SU-DHL-6 (cell line): ENCODE measurements around the gene PRKN.

Source experiments
- H2AFZ ChIP-seq: fragments of 200-600 bp; sonication (generic); 2 replicates; pipeline ENCODE4 v1.6.1; 2014; ENCODE audit warnings: low read depth, mild to moderate bottlenecking, moderate library complexity, mixed read lengths, antibody characterized with exemption, low read length; ENCODE audit not compliant: severe bottlenecking
- H3F3A ChIP-seq: fragments of 200-600 bp; shearing (Covaris generic); 2 replicates; pipeline ENCODE4 v1.6.0; 2016; ENCODE audit warnings: antibody characterized with exemption, mild to moderate bottlenecking; ENCODE audit not compliant: insufficient read depth
- H3K27ac ChIP-seq: fragments of 200-600 bp; sonication (generic); 2 replicates; pipeline ENCODE4 v1.5.1; 2016; ENCODE audit warnings: low read depth, mild to moderate bottlenecking, low read length, moderate library complexity, mixed read lengths
- H3K27me3 ChIP-seq: fragments of 200-600 bp; sonication (generic), shearing (Covaris generic); 2 replicates; pipeline ENCODE4 v1.6.0; 2014; ENCODE audit warnings: mild to moderate bottlenecking, low read length
- H3K36me3 ChIP-seq: fragments of 200-600 bp; sonication (generic); 2 replicates; pipeline ENCODE4 v1.6.1; 2014; ENCODE audit warnings: mild to moderate bottlenecking, low read length, mixed read lengths
- H3K4me2 ChIP-seq: fragments of 300-600, 200-600 bp; shearing (Covaris generic), sonication (generic); 2 replicates; pipeline ENCODE4 v1.6.0; 2014; ENCODE audit warnings: low read length, low read depth, mild to moderate bottlenecking; ENCODE audit not compliant: poor library complexity, severe bottlenecking
- H3K4me3 ChIP-seq: fragments of 200-600 bp; sonication (generic); 2 replicates; pipeline ENCODE4 v1.5.1; 2014; ENCODE audit warnings: antibody characterized with exemption, low read length, mild to moderate bottlenecking, mixed read lengths; ENCODE audit not compliant: insufficient read depth, poor library complexity, severe bottlenecking
- H3K79me2 ChIP-seq: fragments of 200-600 bp; sonication (generic); 2 replicates; pipeline ENCODE4 v1.6.1; 2014; ENCODE audit warnings: mild to moderate bottlenecking, low read length, moderate library complexity; ENCODE audit not compliant: insufficient read depth
- H3K9ac ChIP-seq: fragments of 200-600 bp; sonication (generic); 2 replicates; pipeline ENCODE4 v1.7.0; 2014; ENCODE audit warnings: mild to moderate bottlenecking, low read length
- H3K9me2 ChIP-seq: fragments of 200-600 bp; sonication (generic); replicated peaks from 2 replicates; pipeline ENCODE4 v1.6.1; 2014; ENCODE audit warnings: low read length; ENCODE audit not compliant: insufficient read depth
- H3K9me3 ChIP-seq: fragments of 200-600 bp; sonication (generic); 2 replicates; pipeline ENCODE4 v1.6.1; 2014; ENCODE audit warnings: low read length, mixed read lengths; ENCODE audit not compliant: insufficient read depth
- H4K20me1 ChIP-seq: fragments of 200-600 bp; sonication (generic); 2 replicates; pipeline ENCODE4 v1.6.1; 2014; ENCODE audit warnings: low read depth, mild to moderate bottlenecking, antibody characterized with exemption, low read length, moderate library complexity, mixed read lengths
- CTCF ChIP-seq: fragments of 200-600 bp; sonication (generic); IDR thresholded peaks from one replicate; pipeline ENCODE4 v1.5.1; 2017; ENCODE audit warnings: antibody characterized with exemption, mild to moderate bottlenecking, low read length, moderate library complexity; ENCODE audit not compliant: insufficient read depth, poor library complexity, severe bottlenecking
- EZH2phosphoT487 ChIP-seq: fragments of 200-600 bp; sonication (generic), shearing (Covaris generic); conservative IDR thresholded peaks from 2 replicates; pipeline ENCODE4 v1.6.1; 2018; ENCODE audit warnings: mild to moderate bottlenecking, antibody characterized with exemption, low read length, moderate library complexity, mixed read lengths

PRKN gene

DNA sequence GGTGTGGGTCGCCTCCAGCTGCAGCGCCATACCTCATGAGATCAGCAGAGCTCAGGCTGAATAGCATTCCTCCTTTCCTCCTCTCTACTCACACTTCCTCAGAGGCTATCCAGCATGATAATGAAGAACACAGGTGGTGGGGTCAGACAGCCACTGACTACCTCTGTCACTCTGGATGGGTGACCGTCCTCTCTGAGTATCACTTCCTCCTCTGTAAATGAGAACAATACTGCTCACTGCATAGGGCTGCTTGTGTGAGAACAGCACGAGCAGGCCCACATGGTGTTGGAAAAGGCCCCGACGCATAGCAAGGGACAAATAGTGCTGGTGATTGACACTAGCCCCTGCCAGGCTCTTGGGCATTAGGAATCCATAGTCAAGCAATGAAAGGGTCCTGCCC, 239.1 kb downstream of the PRKN start:
- no peak overlapping the region for H3K4me3 ChIP-seq

DNA sequence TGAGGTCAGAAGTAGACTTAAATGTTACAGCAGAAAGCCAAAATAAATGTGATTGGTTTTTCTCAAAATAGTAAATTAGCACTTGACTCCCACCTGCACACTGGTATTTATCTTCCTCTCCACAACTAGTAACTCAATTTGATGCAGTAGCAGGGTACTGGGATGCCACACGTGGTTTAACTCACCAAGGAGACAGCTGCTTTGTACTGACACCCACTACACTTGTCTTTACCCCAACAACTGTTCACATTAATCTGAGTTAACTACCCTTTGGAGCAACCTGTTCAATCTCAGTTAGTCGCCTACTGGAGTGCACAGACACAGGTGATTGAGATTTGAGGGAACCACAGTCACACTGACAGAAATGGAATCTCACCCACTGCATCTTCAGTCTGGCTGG, 242.1 kb downstream of the PRKN start:
- Histone ChIP-seq H3K9me3 (no peaks in the 10 kb centered on the region), H3K27me3 (no peaks in the 10 kb centered on the region), H3K9me2 (no peaks in the 10 kb centered on the region), H4K20me1 (no peaks in the 10 kb centered on the region), H3K4me2 (no peak overlapping the region), H3K4me3 (no peak overlapping the region), H3K36me3 (no peaks in the 10 kb centered on the region), H2AFZ (no peak overlapping the region), H3K79me2 (no peaks in the 10 kb centered on the region), H3K9ac (no peak overlapping the region), H3F3A (no peaks in the 10 kb centered on the region), H3K27ac (no peak overlapping the region)
- TF ChIP-seq EZH2phosphoT487 (no peak), CTCF (no peak)

More for the DNA sequence above, 239.1 kb downstream of the PRKN start:
- TF ChIP-seq EZH2phosphoT487, result no peak
- TF ChIP-seq CTCF, result no peak
- no peaks in the 10 kb centered on the region for H3K79me2 ChIP-seq
- H3K27ac ChIP-seq, result no peak overlapping the region
- no peaks in the 10 kb centered on the region for H3K9me2 ChIP-seq
- H3K4me2 ChIP-seq, result no peak overlapping the region
- H4K20me1 ChIP-seq, result no peaks in the 10 kb centered on the region
- no peaks in the 10 kb centered on the region for H3K9me3 ChIP-seq
- H3F3A ChIP-seq, result no peaks in the 10 kb centered on the region
- no peak overlapping the region for H3K9ac ChIP-seq
- no peaks in the 10 kb centered on the region for H3K36me3 ChIP-seq
- no peak overlapping the region for H2AFZ ChIP-seq
- H3K27me3 ChIP-seq, result no peaks in the 10 kb centered on the region

- Histone ChIP-seq H3K4me2 (no peak overlapping the region), H3K9me2 (no peaks in the 10 kb centered on the region), H3K27me3 (no peaks in the 10 kb centered on the region), H4K20me1 (no peaks in the 10 kb centered on the region), H3K36me3 (no peaks in the 10 kb centered on the region), H3K4me3 (no peak overlapping the region), H3K9ac (no peak overlapping the region), H3K79me2 (no peaks in the 10 kb centered on the region), H3K9me3 (no peaks in the 10 kb centered on the region), H3K27ac (no peak overlapping the region), H2AFZ (no peak overlapping the region), H3F3A (no peaks in the 10 kb centered on the region)
- TF ChIP-seq EZH2phosphoT487, result no peak
- TF ChIP-seq CTCF, result no peak
Observed at GRCh38 chr6:162481938-162482337, 245.6 kb downstream of the PRKN start.
